ENCODE data around the gene WDR41.
"Not testable (repeated sequence)": the region's sequence is repeated elsewhere in the genome, so short reads cannot be mapped to it uniquely, and the experiment has no call there.

Gene WDR41

GRCh38 chr5:77491783-77492652 is at the start of gene WDR41:
TSS of gene WDR41 (minus strand) at chr5:77492316. CDS start at chr5:77492220, 96 bp downstream.
- peak within 1 kb of the TSS; percentile 88 for H3K4me3 ChIP-seq (ENCODE audit: control insufficient read depth, low read depth, low read length)
- TF ChIP-seq CTCF (conservative IDR thresholded peaks at IDR 0.05; ENCODE audit: control insufficient read depth, insufficient read depth, low read depth, low read length) = peak; percentile 59
- DNase-seq (ENCODE audit: low read depth) = peak; percentile 94

GRCh38 chr5:77531297-77531696 is 39.2 kb upstream of the WDR41 start:
- no peak for TF ChIP-seq CTCF (conservative IDR thresholded peaks at IDR 0.05; ENCODE audit: control insufficient read depth, insufficient read depth, low read depth, low read length)
- DNase-seq (ENCODE audit: low read depth) = no peak
- no peak overlapping the region for H3K4me3 ChIP-seq (ENCODE audit: control insufficient read depth, low read depth, low read length)

GRCh38 chr5:77518304-77518703 is 26.2 kb upstream of the WDR41 start:
- H3K4me3 ChIP-seq (ENCODE audit: control insufficient read depth, low read depth, low read length) = no peak overlapping the region
- DNase-seq (ENCODE audit: low read depth) = peak; percentile 21
- peak; percentile 25 for TF ChIP-seq CTCF (conservative IDR thresholded peaks at IDR 0.05; ENCODE audit: control insufficient read depth, insufficient read depth, low read depth, low read length)

GRCh38 chr5:77514457-77514856 is 22.3 kb upstream of the WDR41 start:
- H3K4me3 ChIP-seq (ENCODE audit: control insufficient read depth, low read depth, low read length) = no peak overlapping the region
- no peak for DNase-seq (ENCODE audit: low read depth)
- TF ChIP-seq CTCF (conservative IDR thresholded peaks at IDR 0.05; ENCODE audit: control insufficient read depth, insufficient read depth, low read depth, low read length) = no peak

GRCh38 chr5:77513321-77513720 is 21.2 kb upstream of the WDR41 start:
- H3K4me3 ChIP-seq (ENCODE audit: control insufficient read depth, low read depth, low read length) = no peak overlapping the region
- DNase-seq (ENCODE audit: low read depth) = no peak

GRCh38 chr5:77501132-77501531 is 9.0 kb upstream of the WDR41 start:
- not testable (repeated sequence) for DNase-seq (ENCODE audit: low read depth); H3K4me3 ChIP-seq (ENCODE audit: control insufficient read depth, low read depth, low read length)

More at GRCh38 chr5:77513321-77513720, 21.2 kb upstream of the WDR41 start:
- no peak for TF ChIP-seq CTCF (conservative IDR thresholded peaks at IDR 0.05; ENCODE audit: control insufficient read depth, insufficient read depth, low read depth, low read length)

GRCh38 chr5:77499973-77500372 is 7.9 kb upstream of the WDR41 start:
- no peak for DNase-seq (ENCODE audit: low read depth)
- no peak overlapping the region for H3K4me3 ChIP-seq (ENCODE audit: control insufficient read depth, low read depth, low read length)
- no peak for TF ChIP-seq CTCF (conservative IDR thresholded peaks at IDR 0.05; ENCODE audit: control insufficient read depth, insufficient read depth, low read depth, low read length)

Measured in fibroblast of mammary gland (primary cell).